ENCODE results near the gene DENND1B.

- TF ChIP-seq CTCF (conservative IDR thresholded peaks at IDR 0.05 in 1 of 2, IDR thresholded peaks at IDR 0.05 in 1 of 2; ENCODE audit: extremely low read depth in 1 of 2, insufficient read depth in 1 of 2, low read depth in 1 of 2, low read length in 2 of 2) (no peak), EZH2 (IDR thresholded peaks at IDR 0.05; ENCODE audit: borderline replicate concordance, low read length) (no peak)
Measured at GRCh38 chr1:197763307-197763706, 12.0 kb downstream of the DENND1B start.

All from mammary epithelial cell (primary cell).